SK-N-SH (cell line): ENCODE results near the gene PPARD. TPM values are rescaled to one million over a fixed set of nuclear protein-coding genes. Genes with fewer than 3 reads are reported as not detected.

ENCODE experiments used
- CTCF ChIA-PET: fragments of 300-600, 350-600 bp; formaldehyde crosslinking; extraction: SDS; loops from one replicate; lab custom pipeline; 2021; lab: Yijun Ruan, JAX
- POLR2A ChIA-PET: fragments of 350-600 bp; sonication (Branson Sonifier 250); formaldehyde crosslinking; extraction: SDS; loops from one replicate; lab custom pipeline; 2020; ENCODE audit warnings: antibody characterized with exemption, inconsistent platforms; lab: Yijun Ruan, JAX
- DNase-seq: peaks from one replicate; pipeline ENCODE4 v3.0.0; 2012
- H2AFZ ChIP-seq: fragments of 200-600 bp; sonication (generic); 2 replicates; pipeline ENCODE4 v1.8.1; 2016; ENCODE audit warnings: antibody characterized with exemption, mild to moderate bottlenecking, low read depth
- H3F3A ChIP-seq: fragments of 200-600 bp; sonication (generic); replicated peaks from 2 replicates; pipeline ENCODE3; 2016; ENCODE audit warnings: antibody characterized with exemption, mild to moderate bottlenecking; ENCODE audit not compliant: insufficient read depth
- H3K27ac ChIP-seq, 2 experiments: fragments of 200-500 bp in 1 of 2; fragments of 200-600 bp in 1 of 2; sonication (Bioruptor generic) in 1 of 2; sonication (generic), shearing (Covaris generic) in 1 of 2; 2 replicates each; pipeline versions ENCODE4 v1.5.1 to v1.6.1; 2014 to 2016; ENCODE audit warnings: low read depth in 2 of 2, inconsistent platforms in 1 of 2, low read length in 1 of 2, mild to moderate bottlenecking in 1 of 2, mixed read lengths in 1 of 2
- H3K27me3 ChIP-seq: fragments of 200-600 bp; sonication (generic), shearing (Covaris generic); 2 replicates; pipeline ENCODE4 v1.6.1; 2016; ENCODE audit warnings: mixed run types; ENCODE audit not compliant: insufficient read depth
- H3K36me3 ChIP-seq, 2 experiments: fragments of 200-500 bp in 1 of 2; fragments of 200-600 bp in 1 of 2; sonication (Bioruptor generic) in 1 of 2; sonication (generic) in 1 of 2; replicated peaks in 1 of 2; 2 replicates each; pipeline versions ENCODE3 to v1.5.1; 2014 to 2016; ENCODE audit warnings: low read length in 1 of 2, mild to moderate bottlenecking in 1 of 2; ENCODE audit not compliant: insufficient read depth in 2 of 2, control insufficient read depth in 1 of 2
- H3K4me1 ChIP-seq, 2 experiments: fragments of 200-500 bp in 1 of 2; fragments of 200-600 bp in 1 of 2; sonication (Bioruptor generic) in 1 of 2; sonication (generic), shearing (Covaris generic) in 1 of 2; 2 replicates each; pipeline versions ENCODE4 v1.5.1 to v1.6.1; 2014 to 2016; ENCODE audit warnings: low read depth in 1 of 2, low read length in 1 of 2, mixed run types in 1 of 2; ENCODE audit not compliant: insufficient read depth in 2 of 2, control insufficient read depth in 1 of 2
- H3K4me2 ChIP-seq: fragments of 200-600 bp; sonication (generic), shearing (Covaris generic); 2 replicates; pipeline ENCODE4 v1.6.1; 2017; ENCODE audit warnings: mixed run types
- H3K4me3 ChIP-seq, 2 experiments: fragments of 200-500 bp in 1 of 2; fragments of 200-600 bp in 1 of 2; sonication (Bioruptor generic) in 1 of 2; sonication (generic), shearing (Covaris generic) in 1 of 2; 2 replicates each; pipeline versions ENCODE4 v1.5.1 to v1.8.1; 2014 to 2016; ENCODE audit warnings: low read depth in 2 of 2, inconsistent platforms in 1 of 2, low read length in 1 of 2, mild to moderate bottlenecking in 1 of 2, mixed read lengths in 1 of 2, moderate library complexity in 1 of 2
- H3K79me2 ChIP-seq: fragments of 200-600 bp; sonication (generic); 2 replicates; pipeline ENCODE4 v1.8.1; 2017; ENCODE audit warnings: mild to moderate bottlenecking; ENCODE audit not compliant: insufficient read depth
- H3K9ac ChIP-seq: fragments of 200-600 bp; sonication (generic); 2 replicates; pipeline ENCODE4 v1.6.1; 2017; ENCODE audit warnings: mixed run types
- H3K9me2 ChIP-seq: fragments of 200-600 bp; sonication (generic); 2 replicates; pipeline ENCODE4 v1.6.1; 2017; ENCODE audit warnings: mixed run types
- H3K9me3 ChIP-seq: fragments of 200-600 bp; sonication (generic); 2 replicates; pipeline ENCODE4 v1.6.1; 2017; ENCODE audit warnings: mixed run types, mild to moderate bottlenecking, moderate library complexity
- H4K20me1 ChIP-seq: fragments of 200-600 bp; sonication (generic); 2 replicates; pipeline ENCODE4 v1.6.1; 2017; ENCODE audit warnings: mild to moderate bottlenecking, mixed run types; ENCODE audit not compliant: insufficient read depth
- CHD2 ChIP-seq: fragments of 150-350 bp; IDR thresholded peaks from 2 replicates; pipeline ENCODE4 v1.6.1; 2018; ENCODE audit warnings: low read length; ENCODE audit not compliant: partially characterized antibody
- ELF1 ChIP-seq: IDR thresholded peaks from 2 replicates; pipeline ENCODE4 v1.4.0; 2012
- EP300 ChIP-seq, 2 experiments: IDR thresholded peaks; 2 replicates each; pipeline versions ENCODE4 v1.4.0 to v1.6.1; 2012; ENCODE audit warnings: borderline replicate concordance in 1 of 2, low read depth in 1 of 2, low read length in 1 of 2
- FOXM1 ChIP-seq: IDR thresholded peaks from 2 replicates; pipeline ENCODE4 v1.4.0; 2012; ENCODE audit warnings: low read depth, mild to moderate bottlenecking
- GABPA ChIP-seq: IDR thresholded peaks from 2 replicates; pipeline ENCODE4 v1.4.0; 2012; ENCODE audit warnings: low read depth, mild to moderate bottlenecking
- GATA2 ChIP-seq: sonication (generic); formaldehyde crosslinking; IDR thresholded peaks from 2 replicates; pipeline ENCODE4 v1.5.0; 2020; ENCODE audit warnings: mild to moderate bottlenecking, missing genetic modification reagents
- JUND ChIP-seq: IDR thresholded peaks from 2 replicates; pipeline ENCODE4 v1.4.0; 2012
- NFIC ChIP-seq: IDR thresholded peaks from 2 replicates; pipeline ENCODE4 v1.4.0; 2012; ENCODE audit warnings: borderline replicate concordance
- NRF1 ChIP-seq: IDR thresholded peaks from 2 replicates; pipeline ENCODE4 v1.6.1; 2012; ENCODE audit warnings: low read depth, mild to moderate bottlenecking, low read length
- RCOR1 ChIP-seq: fragments of 150-350 bp; IDR thresholded peaks from 2 replicates; pipeline ENCODE4 v1.6.1; 2017; ENCODE audit warnings: antibody characterized with exemption, low read length
- SMC3 ChIP-seq: IDR thresholded peaks from 2 replicates; pipeline ENCODE4 v1.6.1; 2012; ENCODE audit warnings: low read depth, low read length, improper control_type of control experiment
- TAF1 ChIP-seq: IDR thresholded peaks from 2 replicates; pipeline ENCODE4 v1.6.1; 2012; ENCODE audit warnings: low read depth, mild to moderate bottlenecking, low read length, moderate library complexity, borderline replicate concordance
- TCF12 ChIP-seq: IDR thresholded peaks from 2 replicates; pipeline ENCODE4 v1.4.0; 2012
- YY1 ChIP-seq: IDR thresholded peaks from 2 replicates; pipeline ENCODE4 v1.4.0; 2012; ENCODE audit warnings: low read depth, mild to moderate bottlenecking
- WGBS: methylation state at CpG from one replicate; pipeline ENCODE4 v1.1.6; 2017; ENCODE audit warnings: low lambda C conversion rate; 5-methylcytosine and 5-hydroxymethylcytosine counted together
- polyA plus RNA-seq, 3 experiments: library from polyadenylated mRNA; depleted of rRNA; stranded (reverse); fragments of >200 nt; gene quantifications; 2 replicates each; pipeline ENCODE4 v1.2.3, GENCODE V29; 2012
- TF ChIP-seq, protein P1 (sequence below): fragments of 200-600 bp; sonication (generic); IDR thresholded peaks from 2 replicates; pipeline ENCODE4 v1.6.1; 2017; ENCODE audit warnings: antibody characterized with exemption, mild to moderate bottlenecking, moderate library complexity
- TF ChIP-seq, protein P2 (sequence below): IDR thresholded peaks from 2 replicates; pipeline ENCODE4 v1.6.1; 2012; ENCODE audit warnings: mild to moderate bottlenecking, low read depth, low read length, moderate library complexity
- TF ChIP-seq, protein P3 (sequence below): IDR thresholded peaks from 2 replicates; pipeline ENCODE4 v1.4.0; 2012; ENCODE audit warnings: low read depth
- TF ChIP-seq, protein P4 (sequence below): IDR thresholded peaks from 2 replicates; pipeline ENCODE4; 2012

Gene PPARD
- polyA plus RNA-seq, 1 of the 3 experiments (the other 2 are of a cell fraction) = 13.3 TPM

DNA sequence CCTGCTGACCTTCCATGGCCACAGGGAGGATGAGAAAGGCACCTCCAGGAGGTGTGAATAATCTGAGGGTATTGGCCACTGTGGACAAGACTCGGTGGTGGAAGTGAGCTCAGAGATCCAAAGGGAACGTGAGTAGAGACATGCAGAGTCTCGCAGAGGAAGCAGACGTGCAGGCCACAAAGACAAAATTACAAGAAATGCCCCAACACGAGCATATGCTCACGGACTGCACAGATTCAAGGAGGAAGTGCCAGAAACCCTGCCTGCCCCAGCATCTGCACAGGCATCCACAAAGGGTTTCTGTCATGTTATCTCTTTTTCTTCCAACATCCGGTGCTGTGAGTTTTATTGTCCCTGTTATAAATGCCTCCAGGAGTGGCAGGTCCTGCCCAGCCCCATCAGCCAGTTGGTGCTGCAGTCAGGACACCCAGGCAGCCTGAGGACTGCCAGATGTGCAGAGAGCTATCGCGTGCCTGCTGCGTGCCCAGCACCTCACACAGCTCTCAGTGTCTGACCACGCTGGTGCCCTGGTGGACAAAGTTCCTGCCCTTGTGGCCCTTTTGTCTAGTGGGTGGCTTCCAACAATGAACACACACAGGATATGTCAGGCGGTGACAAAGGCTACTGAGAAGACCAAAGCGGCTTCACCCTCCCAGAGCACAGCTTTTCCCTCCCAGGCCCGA is 75.8 kb downstream of the PPARD start (continued):
- TF ChIP-seq EP300 (IDR thresholded peaks at IDR 0.05; ENCODE audit: borderline replicate concordance in 1 of 2, low read depth in 1 of 2, low read length in 1 of 2) = peak in 1 of 2 experiments; percentile 56; a peak in 2 of 4 replicates
- TF ChIP-seq YY1 = no peak
- no peak for TF ChIP-seq GABPA
- no peak for TF ChIP-seq TAF1
- TF ChIP-seq ELF1 = no peak
- TF ChIP-seq CHD2 = peak; percentile 43

DNA sequence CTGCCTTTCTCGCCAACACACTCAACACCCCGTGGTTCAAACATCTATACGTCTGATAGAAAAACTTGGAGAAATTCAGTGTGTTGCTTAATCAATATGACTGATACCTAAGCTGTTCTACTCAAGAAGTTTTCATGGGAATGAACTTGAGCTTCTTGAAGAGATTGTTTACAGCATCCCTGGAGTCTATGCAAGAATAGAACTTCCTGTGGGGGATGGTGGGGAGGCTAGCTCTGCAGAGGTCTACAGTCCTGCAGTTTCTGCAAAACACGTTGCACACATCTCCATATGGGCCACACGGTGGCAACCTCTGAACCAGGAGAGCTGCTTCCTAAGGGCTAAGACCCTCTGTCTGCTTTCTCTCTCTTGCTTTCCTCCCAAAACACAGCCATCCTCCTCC is 77.1 kb downstream of the PPARD start:
- H3K27me3 ChIP-seq = no peaks in the 10 kb centered on the region
- no peaks in the 10 kb centered on the region for H3K79me2 ChIP-seq
- no peaks in the 10 kb centered on the region for H3K9me3 ChIP-seq
- H3K9me2 ChIP-seq = no peaks in the 10 kb centered on the region
- H3K4me2 ChIP-seq = no peak overlapping the region
- 98% methylated on average over 3 of the region's 5 CpGs for WGBS
- POLR2A ChIA-PET = interaction anchor here (1.0 kb wide), 1 partner anchor 49 kb away, joined by 5 read pairs; the partner anchor contains the start of gene RPL10A
- H3K4me1 ChIP-seq = peaks cover 0 to 30% of the 10 kb centered on the region in 2 experiments; a peak in 2 of 4 replicates
- H2AFZ ChIP-seq = no peak overlapping the region
- DNase-seq = no peak
- no peaks in the 10 kb centered on the region for H4K20me1 ChIP-seq
- no peak overlapping the region for H3K27ac ChIP-seq
- no peaks in the 10 kb centered on the region for H3F3A ChIP-seq
- TF ChIP-seq, protein P1, sequence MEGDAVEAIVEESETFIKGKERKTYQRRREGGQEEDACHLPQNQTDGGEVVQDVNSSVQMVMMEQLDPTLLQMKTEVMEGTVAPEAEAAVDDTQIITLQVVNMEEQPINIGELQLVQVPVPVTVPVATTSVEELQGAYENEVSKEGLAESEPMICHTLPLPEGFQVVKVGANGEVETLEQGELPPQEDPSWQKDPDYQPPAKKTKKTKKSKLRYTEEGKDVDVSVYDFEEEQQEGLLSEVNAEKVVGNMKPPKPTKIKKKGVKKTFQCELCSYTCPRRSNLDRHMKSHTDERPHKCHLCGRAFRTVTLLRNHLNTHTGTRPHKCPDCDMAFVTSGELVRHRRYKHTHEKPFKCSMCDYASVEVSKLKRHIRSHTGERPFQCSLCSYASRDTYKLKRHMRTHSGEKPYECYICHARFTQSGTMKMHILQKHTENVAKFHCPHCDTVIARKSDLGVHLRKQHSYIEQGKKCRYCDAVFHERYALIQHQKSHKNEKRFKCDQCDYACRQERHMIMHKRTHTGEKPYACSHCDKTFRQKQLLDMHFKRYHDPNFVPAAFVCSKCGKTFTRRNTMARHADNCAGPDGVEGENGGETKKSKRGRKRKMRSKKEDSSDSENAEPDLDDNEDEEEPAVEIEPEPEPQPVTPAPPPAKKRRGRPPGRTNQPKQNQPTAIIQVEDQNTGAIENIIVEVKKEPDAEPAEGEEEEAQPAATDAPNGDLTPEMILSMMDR = peak; percentile 23; the same call in 1 of the 2 replicates
- TF ChIP-seq CHD2 = no peak
- H3K36me3 ChIP-seq = peaks cover 4 to 6% of the 10 kb centered on the region in 2 experiments
- CTCF ChIA-PET = interaction anchor here (0.7 to 5.9 kb wide), 8 partner anchors 10 to 160 kb away, joined by 3 to 46 read pairs (median 4); partner anchors contain the start of genes FANCE and PPARD
- no peak overlapping the region for H3K9ac ChIP-seq
- no peak overlapping the region for H3K4me3 ChIP-seq

DNA sequence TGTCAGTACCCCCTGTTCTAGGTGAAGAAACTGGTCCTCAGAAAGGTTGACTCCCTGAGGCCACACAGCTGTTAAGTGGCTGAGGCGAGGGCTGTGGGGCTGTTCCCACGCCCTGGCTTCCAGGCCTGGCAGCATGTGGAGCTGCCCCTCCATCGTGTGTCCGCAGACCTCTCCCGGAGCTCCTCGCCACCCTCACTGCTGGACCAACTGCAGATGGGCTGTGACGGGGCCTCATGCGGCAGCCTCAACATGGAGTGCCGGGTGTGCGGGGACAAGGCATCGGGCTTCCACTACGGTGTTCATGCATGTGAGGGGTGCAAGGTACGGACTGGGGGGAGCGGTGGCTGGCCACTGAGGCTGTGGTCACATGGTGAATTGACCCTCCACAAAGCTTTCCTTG is 77.6 kb downstream of the PPARD start:
- WGBS = 60% methylated on average over 2 of the region's 14 CpGs
- DNase-seq = no peak
- Histone ChIP-seq H3K4me3 (no peak overlapping the region), H3K36me3 (peaks cover 4 to 9% of the 10 kb centered on the region in 2 experiments), H3K9me2 (no peaks in the 10 kb centered on the region), H2AFZ (no peak overlapping the region), H3K79me2 (no peaks in the 10 kb centered on the region), H3K4me1 (peaks cover 4 to 24% of the 10 kb centered on the region in 2 experiments; a peak in 2 of 4 replicates), H3K27me3 (no peaks in the 10 kb centered on the region), H3K9me3 (no peaks in the 10 kb centered on the region), H4K20me1 (no peaks in the 10 kb centered on the region), H3K27ac (no peak overlapping the region), H3K9ac (no peak overlapping the region), H3F3A (no peaks in the 10 kb centered on the region), H3K4me2 (no peak overlapping the region)
- ChIA-PET POLR2A (interaction anchor here (0.7 to 1.0 kb wide), 2 partner anchors 48 to 304 kb away, joined by 3 to 5 read pairs; partner anchors contain the start of gene RPL10A), CTCF (interaction anchor here (0.7 to 5.9 kb wide), 6 partner anchors 28 to 161 kb away, joined by 3 to 46 read pairs (median 6); partner anchors contain the start of genes FANCE and PPARD)
- no peak for TF ChIP-seq RCOR1
- TF ChIP-seq NFIC = no peak
- TF ChIP-seq, protein P2, sequence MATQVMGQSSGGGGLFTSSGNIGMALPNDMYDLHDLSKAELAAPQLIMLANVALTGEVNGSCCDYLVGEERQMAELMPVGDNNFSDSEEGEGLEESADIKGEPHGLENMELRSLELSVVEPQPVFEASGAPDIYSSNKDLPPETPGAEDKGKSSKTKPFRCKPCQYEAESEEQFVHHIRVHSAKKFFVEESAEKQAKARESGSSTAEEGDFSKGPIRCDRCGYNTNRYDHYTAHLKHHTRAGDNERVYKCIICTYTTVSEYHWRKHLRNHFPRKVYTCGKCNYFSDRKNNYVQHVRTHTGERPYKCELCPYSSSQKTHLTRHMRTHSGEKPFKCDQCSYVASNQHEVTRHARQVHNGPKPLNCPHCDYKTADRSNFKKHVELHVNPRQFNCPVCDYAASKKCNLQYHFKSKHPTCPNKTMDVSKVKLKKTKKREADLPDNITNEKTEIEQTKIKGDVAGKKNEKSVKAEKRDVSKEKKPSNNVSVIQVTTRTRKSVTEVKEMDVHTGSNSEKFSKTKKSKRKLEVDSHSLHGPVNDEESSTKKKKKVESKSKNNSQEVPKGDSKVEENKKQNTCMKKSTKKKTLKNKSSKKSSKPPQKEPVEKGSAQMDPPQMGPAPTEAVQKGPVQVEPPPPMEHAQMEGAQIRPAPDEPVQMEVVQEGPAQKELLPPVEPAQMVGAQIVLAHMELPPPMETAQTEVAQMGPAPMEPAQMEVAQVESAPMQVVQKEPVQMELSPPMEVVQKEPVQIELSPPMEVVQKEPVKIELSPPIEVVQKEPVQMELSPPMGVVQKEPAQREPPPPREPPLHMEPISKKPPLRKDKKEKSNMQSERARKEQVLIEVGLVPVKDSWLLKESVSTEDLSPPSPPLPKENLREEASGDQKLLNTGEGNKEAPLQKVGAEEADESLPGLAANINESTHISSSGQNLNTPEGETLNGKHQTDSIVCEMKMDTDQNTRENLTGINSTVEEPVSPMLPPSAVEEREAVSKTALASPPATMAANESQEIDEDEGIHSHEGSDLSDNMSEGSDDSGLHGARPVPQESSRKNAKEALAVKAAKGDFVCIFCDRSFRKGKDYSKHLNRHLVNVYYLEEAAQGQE = no peak
- TF ChIP-seq, protein P3, sequence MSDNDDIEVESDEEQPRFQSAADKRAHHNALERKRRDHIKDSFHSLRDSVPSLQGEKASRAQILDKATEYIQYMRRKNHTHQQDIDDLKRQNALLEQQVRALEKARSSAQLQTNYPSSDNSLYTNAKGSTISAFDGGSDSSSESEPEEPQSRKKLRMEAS = no peak
- TF ChIP-seq TAF1 = no peak
- no peak for TF ChIP-seq FOXM1
- TF ChIP-seq TCF12 = no peak
- TF ChIP-seq, protein P4, sequence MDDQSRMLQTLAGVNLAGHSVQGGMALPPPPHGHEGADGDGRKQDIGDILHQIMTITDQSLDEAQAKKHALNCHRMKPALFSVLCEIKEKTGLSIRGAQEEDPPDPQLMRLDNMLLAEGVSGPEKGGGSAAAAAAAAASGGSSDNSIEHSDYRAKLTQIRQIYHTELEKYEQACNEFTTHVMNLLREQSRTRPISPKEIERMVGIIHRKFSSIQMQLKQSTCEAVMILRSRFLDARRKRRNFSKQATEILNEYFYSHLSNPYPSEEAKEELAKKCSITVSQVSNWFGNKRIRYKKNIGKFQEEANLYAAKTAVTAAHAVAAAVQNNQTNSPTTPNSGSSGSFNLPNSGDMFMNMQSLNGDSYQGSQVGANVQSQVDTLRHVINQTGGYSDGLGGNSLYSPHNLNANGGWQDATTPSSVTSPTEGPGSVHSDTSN = no peak
- TF ChIP-seq JUND = no peak
- TF ChIP-seq YY1 = no peak
- TF ChIP-seq EP300 (IDR thresholded peaks at IDR 0.05; ENCODE audit: borderline replicate concordance in 1 of 2, low read depth in 1 of 2, low read length in 1 of 2) = no peak
- no peak for TF ChIP-seq GATA2 (CRISPR knock-in tag)
- no peak for TF ChIP-seq SMC3
- TF ChIP-seq NRF1 = no peak
